ENCODE measurements around the gene RNF148. TPM values are rescaled to one million over a fixed set of nuclear protein-coding genes. Genes with fewer than 3 reads are reported as not detected.

Gene RNF148
- total RNA-seq, 2 experiments from 2014 or later: not detected

- Mint-ChIP-seq H3K9me3 (peaks cover 2% of the 10 kb centered on the region), H3K4me3 (no peak overlapping the region), H3K4me1 (ENCODE audit: low read depth) (no peaks in the 10 kb centered on the region), H3K27ac (no peak overlapping the region), H3K27me3 (no peaks in the 10 kb centered on the region), H3K36me3 (ENCODE audit: low read depth) (no peaks in the 10 kb centered on the region)
- ChIA-PET CTCF (no interaction called here), POLR2A (no interaction called here)
- Histone ChIP-seq H3K4me3 (ENCODE audit: low read length) (no peak overlapping the region), H3K27ac (ENCODE audit: low read depth in 1 of 2, low read length in 2 of 2) (no peak overlapping the region), H3K9me3 (ENCODE audit: control insufficient read depth in 1 of 2, insufficient read depth in 1 of 2, low read length in 2 of 2) (peaks cover 0 to 13% of the 10 kb centered on the region in 2 experiments), H3K36me3 (ENCODE audit: insufficient read depth, low read length) (no peaks in the 10 kb centered on the region), H3K27me3 (ENCODE audit: control insufficient read depth in 1 of 2, insufficient read depth in 2 of 2, low read length in 2 of 2) (no peaks in the 10 kb centered on the region), H3K4me1 (ENCODE audit: insufficient read depth, low read length) (no peaks in the 10 kb centered on the region)
- DNase-seq: no peak
- TF ChIP-seq CTCF (IDR thresholded peaks at IDR 0.05): no peak
- no peak for ATAC-seq (ENCODE audit: poor library complexity)
- intact Hi-C loops (cut with DNase I, micrococcal nuclease): no loop called here
Measured at GRCh38 chr7:122675621-122676020, 27.1 kb downstream of the RNF148 start.

- H3K27ac ChIP-seq (ENCODE audit: low read depth in 1 of 2, low read length in 2 of 2): no peak overlapping the region
- Mint-ChIP-seq H3K4me3 (no peak overlapping the region), H3K4me1 (ENCODE audit: low read depth) (no peaks in the 10 kb centered on the region), H3K27me3 (no peaks in the 10 kb centered on the region), H3K36me3 (ENCODE audit: low read depth) (no peaks in the 10 kb centered on the region), H3K27ac (no peak overlapping the region), H3K9me3 (peaks cover 2% of the 10 kb centered on the region)
- no peak for TF ChIP-seq CTCF (IDR thresholded peaks at IDR 0.05)
- ChIA-PET POLR2A (no interaction called here), CTCF (no interaction called here)
- ATAC-seq (ENCODE audit: poor library complexity) (no peak), DNase-seq (no peak)
- H3K36me3 ChIP-seq (ENCODE audit: insufficient read depth, low read length): no peaks in the 10 kb centered on the region
- intact Hi-C loops (cut with DNase I, micrococcal nuclease): no loop called here
- no peaks in the 10 kb centered on the region for H3K27me3 ChIP-seq (ENCODE audit: control insufficient read depth in 1 of 2, insufficient read depth in 2 of 2, low read length in 2 of 2)
- no peak overlapping the region for H3K4me3 ChIP-seq (ENCODE audit: low read length)
- H3K9me3 ChIP-seq (ENCODE audit: control insufficient read depth in 1 of 2, insufficient read depth in 1 of 2, low read length in 2 of 2): peaks cover 0 to 13% of the 10 kb centered on the region in 2 experiments
- H3K4me1 ChIP-seq (ENCODE audit: insufficient read depth, low read length): no peaks in the 10 kb centered on the region
Measured at GRCh38 chr7:122675011-122675410, 27.7 kb downstream of the RNF148 start.

GRCh38 chr7:122674502-122674901 is 28.2 kb downstream of the RNF148 start:
- no peak overlapping the region for H3K4me3 Mint-ChIP-seq
- H3K4me3 ChIP-seq (ENCODE audit: low read length): no peak overlapping the region
- H3K36me3 ChIP-seq (ENCODE audit: insufficient read depth, low read length): no peaks in the 10 kb centered on the region
- H3K9me3 Mint-ChIP-seq: peaks cover 6% of the 10 kb centered on the region
- H3K36me3 Mint-ChIP-seq (ENCODE audit: low read depth): no peaks in the 10 kb centered on the region
- no peaks in the 10 kb centered on the region for H3K4me1 ChIP-seq (ENCODE audit: insufficient read depth, low read length)
- no peaks in the 10 kb centered on the region for H3K27me3 ChIP-seq (ENCODE audit: control insufficient read depth in 1 of 2, insufficient read depth in 2 of 2, low read length in 2 of 2)
- no peak overlapping the region for H3K27ac ChIP-seq (ENCODE audit: low read depth in 1 of 2, low read length in 2 of 2)
- ATAC-seq (ENCODE audit: poor library complexity) (no peak), DNase-seq (no peak)
- CTCF ChIA-PET: no interaction called here
- intact Hi-C loops (cut with DNase I, micrococcal nuclease): no loop called here
- no peaks in the 10 kb centered on the region for H3K4me1 Mint-ChIP-seq (ENCODE audit: low read depth)
- TF ChIP-seq CTCF (IDR thresholded peaks at IDR 0.05): no peak
- H3K27ac Mint-ChIP-seq: no peak overlapping the region
- no peaks in the 10 kb centered on the region for H3K27me3 Mint-ChIP-seq
- POLR2A ChIA-PET: no interaction called here
- peaks cover 0 to 13% of the 10 kb centered on the region in 2 experiments for H3K9me3 ChIP-seq (ENCODE audit: control insufficient read depth in 1 of 2, insufficient read depth in 1 of 2, low read length in 2 of 2)

All from CD4-positive, alpha-beta T cell (primary cell).